Stomach (tissue), 4 donors: Measurements from ENCODE around the gene CCDC63.

Source experiments
- POLR2A ChIP-seq, 4 donors: fragments of 450-650 bp; IDR thresholded peaks; one replicate each; pipeline ENCODE4 v1.6.1; 2016; ENCODE audit warnings: antibody characterized with exemption in 4 of 4, control low read depth in 2 of 4, mild to moderate bottlenecking in 1 of 4, moderate library complexity in 1 of 4
- POLR2AphosphoS5 ChIP-seq, 3 donors: sonication (generic); formaldehyde crosslinking; IDR thresholded peaks; one replicate each; pipeline ENCODE4 v1.6.1; 2016; ENCODE audit warnings: antibody characterized with exemption in 3 of 3
- TF ChIP-seq, protein P1 (sequence below), 7 experiments: fragments of 450-650 bp in 4 of 7; fragments of 200-600 bp in 3 of 7; sonication (generic) in 3 of 7; IDR thresholded peaks; one replicate each; pipeline ENCODE4 v1.5.1; 2016 to 2019; ENCODE audit warnings: antibody characterized with exemption in 7 of 7, control low read depth in 2 of 7, mild to moderate bottlenecking in 1 of 7

GRCh38 chr12:110923692-110924334 is 77.0 kb downstream of the CCDC63 start:
- TF ChIP-seq, protein P1, sequence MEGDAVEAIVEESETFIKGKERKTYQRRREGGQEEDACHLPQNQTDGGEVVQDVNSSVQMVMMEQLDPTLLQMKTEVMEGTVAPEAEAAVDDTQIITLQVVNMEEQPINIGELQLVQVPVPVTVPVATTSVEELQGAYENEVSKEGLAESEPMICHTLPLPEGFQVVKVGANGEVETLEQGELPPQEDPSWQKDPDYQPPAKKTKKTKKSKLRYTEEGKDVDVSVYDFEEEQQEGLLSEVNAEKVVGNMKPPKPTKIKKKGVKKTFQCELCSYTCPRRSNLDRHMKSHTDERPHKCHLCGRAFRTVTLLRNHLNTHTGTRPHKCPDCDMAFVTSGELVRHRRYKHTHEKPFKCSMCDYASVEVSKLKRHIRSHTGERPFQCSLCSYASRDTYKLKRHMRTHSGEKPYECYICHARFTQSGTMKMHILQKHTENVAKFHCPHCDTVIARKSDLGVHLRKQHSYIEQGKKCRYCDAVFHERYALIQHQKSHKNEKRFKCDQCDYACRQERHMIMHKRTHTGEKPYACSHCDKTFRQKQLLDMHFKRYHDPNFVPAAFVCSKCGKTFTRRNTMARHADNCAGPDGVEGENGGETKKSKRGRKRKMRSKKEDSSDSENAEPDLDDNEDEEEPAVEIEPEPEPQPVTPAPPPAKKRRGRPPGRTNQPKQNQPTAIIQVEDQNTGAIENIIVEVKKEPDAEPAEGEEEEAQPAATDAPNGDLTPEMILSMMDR (IDR thresholded peaks at IDR 0.05): no peak
- TF ChIP-seq POLR2AphosphoS5 (IDR thresholded peaks at IDR 0.05) (no peak), POLR2A (IDR thresholded peaks at IDR 0.05) (no peak)
